GM21360 (cell line): Measurements from ENCODE around the gene TXNRD1.
"Not testable (repeated sequence)": the region's sequence is repeated elsewhere in the genome, so short reads cannot be mapped to it uniquely, and the experiment has no call there.

Experiments used
- ATAC-seq: cut with Tn5 transposase; IDR thresholded peaks from one replicate; pipeline ENCODE4 v1.9.1; 2021; ENCODE audit warnings: mild to moderate bottlenecking, moderate library complexity; ENCODE audit not compliant: unreplicated experiment

TXNRD1 gene

DNA sequence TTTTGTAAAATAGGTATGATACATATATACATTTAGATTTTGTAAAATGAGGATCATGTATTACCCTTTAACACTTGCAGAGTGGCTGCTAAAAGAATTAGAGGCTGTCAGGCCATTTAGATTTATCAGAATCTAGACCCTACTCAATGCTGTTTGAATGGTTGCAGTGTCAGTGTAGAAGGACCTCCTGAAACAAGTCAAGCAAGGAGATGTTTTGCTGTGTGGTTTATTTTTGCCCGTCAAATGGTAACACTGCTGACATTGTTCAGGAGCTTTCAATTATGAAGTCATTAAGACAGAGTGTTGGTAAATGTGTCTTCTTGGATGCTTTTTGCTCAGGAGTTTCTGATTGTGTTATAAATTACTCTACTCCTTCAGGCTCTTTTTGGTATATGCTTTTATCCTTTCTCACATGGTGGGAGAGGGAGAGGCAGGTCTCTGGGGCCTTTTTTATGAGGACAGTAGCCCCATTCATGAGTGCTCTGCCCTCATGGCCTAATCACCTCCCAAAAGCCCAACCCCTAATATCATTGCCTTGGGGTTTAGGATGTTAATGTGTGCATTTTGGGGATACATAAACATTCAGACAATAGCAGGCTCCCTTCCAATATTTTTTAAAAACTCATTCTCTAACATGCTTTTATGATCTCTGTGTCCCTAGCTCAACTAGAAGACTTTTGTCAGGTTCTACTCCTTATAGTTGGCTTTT is 104.5 kb downstream of the TXNRD1 start:
- ATAC-seq: no peak

DNA sequence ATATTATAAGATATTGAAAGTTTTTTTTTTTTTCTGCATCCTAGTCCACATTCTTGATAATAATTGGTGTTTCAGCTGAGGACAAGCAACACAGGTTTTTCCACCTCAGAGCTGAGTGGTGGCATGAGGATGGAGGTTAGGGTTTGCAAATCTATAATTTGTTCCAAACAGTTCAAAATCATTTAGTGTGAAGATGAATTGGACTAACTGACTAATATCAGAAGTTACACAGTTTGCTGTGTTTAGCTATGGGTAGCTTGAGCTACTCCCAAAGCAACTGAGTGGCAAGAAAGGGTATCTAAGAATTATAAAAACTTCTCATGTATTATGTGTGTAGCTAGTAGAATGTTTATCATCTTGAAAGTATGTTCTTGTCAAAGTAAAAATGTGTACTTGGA is 105.0 kb downstream of the TXNRD1 start:
- no peak for ATAC-seq

DNA sequence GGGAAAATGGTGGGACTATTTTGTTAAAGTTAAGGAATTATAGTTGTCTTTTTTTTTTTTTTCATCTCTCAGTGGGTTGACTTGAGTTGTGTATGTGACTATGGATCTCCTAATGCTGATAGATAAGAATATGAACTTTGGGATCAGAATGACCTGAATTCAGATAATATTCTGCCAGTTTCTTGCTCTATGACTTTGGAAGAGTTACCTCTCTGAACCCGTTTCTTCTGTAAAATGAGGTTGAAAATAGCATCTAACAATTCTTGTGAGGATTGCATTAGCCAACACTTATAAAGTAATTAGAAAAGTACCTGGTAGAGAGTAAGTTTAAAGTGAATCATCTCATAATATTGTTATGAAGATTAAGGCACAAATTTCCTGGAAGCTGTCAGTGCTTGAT is 106.4 kb downstream of the TXNRD1 start:
- ATAC-seq: no peak

DNA sequence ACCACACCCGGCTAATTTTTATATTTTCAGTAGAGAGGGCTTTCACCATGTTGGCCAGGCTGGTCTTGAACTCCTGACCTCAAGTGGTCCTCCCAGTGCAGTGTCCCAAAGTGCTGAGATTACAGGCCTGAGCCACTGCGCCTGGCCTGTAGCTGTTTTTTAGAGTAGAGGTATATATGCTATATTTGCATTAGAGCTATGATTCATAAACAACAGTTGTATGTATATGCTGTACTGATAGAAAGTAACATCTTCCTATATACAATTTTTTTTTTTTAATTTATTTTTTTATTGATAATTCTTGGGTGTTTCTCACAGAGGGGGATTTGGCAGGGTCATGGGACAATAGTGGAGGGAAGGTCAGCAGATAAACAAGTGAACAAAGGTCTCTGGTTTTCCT is 107.0 kb downstream of the TXNRD1 start:
- ATAC-seq: not testable (repeated sequence)

DNA sequence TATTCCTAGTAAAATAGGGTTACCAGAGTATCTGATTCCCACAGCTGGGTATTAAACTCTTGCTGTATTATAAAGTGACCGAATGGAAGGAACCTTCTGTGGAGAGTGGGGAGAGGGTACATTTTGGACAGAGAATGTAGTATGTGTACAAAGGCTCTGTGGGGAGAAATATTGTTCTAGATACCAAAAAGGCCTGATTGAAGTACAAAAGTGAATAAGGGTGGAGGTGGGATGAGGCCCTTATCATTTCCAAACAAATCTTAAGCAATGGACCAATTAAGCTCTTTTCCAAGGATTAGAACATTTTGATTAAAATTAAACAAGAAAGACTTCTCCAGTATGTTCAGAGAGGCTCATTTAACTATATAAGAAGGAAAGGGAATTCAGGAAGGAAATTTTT is 108.3 kb downstream of the TXNRD1 start:
- ATAC-seq: no peak

DNA sequence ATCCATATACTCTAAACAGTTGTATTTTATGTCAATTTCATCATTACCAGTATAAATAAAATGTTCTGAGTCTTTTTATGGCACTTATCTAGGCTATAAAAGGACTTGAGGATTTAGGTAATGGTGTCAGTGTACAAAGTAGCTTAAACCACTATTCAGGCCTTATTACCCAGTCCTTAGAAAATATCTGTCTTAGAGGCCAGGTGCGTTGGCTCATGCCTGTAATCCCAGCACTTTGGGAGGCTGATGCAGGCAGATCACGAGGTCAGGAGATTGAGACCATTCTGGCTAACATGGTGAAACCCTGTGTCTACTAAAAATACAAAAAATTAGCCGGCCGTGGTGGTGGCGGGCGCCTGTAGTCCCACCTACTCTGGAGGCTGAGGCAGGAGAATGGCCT is 112.7 kb downstream of the TXNRD1 start:
- not testable (repeated sequence) for ATAC-seq

DNA sequence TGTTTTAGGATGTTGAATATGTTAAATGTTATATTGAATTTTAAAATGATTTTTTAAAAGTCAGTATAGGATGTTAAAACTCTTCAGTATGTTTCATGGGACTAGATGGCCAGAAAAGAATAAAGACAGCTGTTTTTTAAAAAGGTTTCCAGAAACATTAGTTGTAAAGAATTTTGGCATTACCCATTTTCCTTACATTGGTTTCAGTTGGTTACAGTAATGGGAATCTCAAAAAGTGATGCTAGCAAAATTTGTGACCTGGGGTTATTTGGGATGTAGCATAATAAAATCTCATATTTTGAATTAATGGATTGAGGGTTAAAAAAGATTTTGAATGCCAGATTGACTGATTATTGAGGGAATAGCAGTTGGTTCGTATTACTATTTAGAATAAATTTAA is 113.2 kb downstream of the TXNRD1 start:
- no peak for ATAC-seq

DNA sequence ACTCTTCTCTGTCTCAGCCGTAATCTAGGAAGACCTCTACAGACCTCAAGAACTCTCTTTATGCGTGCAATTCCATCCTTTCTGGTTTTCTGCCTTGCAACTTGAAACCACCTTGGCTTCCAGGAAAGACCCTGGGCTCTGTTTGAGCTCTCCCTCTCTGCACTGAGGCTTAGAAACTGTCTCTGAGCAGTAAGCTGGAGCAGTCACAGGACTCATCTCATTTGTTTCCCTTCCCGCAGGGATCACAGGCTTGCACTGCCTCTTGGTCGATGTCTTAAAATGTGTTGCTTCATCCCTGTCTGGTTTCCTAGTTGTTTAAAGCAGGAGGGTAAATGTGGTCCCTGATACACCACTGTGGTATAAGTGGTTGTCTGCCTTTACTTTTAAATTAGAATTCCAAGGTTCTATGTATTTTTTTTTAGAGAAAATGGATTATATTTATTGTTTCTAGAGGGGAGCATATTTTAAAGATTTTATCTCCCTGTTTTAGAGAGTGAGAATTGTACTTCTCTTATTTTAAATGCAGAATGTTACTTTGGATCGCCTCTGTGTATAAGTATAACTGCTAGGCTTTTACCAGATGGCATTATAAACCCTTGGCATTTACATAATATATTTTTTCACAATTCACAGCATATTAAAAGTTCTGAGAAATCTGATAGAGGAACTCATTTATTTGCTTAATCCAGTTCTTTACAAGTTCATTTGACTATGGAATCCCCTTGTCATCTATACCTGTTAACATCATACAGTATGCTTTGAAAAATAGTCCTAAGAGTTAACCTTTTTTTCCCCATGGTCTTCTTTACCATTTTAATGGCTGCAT is 114.3 kb downstream of the TXNRD1 start:
- no peak for ATAC-seq

DNA sequence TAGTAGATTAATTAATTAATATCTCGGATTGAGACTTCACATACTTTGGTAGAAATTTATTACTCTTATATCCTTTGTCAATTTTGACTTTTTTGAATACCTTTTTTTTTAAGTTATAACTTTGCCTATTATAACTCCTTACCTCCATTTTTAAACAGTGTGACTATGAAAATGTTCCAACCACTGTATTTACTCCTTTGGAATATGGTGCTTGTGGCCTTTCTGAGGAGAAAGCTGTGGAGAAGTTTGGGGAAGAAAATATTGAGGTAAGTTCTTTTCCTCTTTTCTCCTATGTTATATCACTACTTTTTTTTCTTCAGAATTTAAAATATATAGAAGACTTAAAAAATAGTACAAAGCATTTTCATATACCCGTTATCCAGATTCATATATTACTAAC is 115.8 kb downstream of the TXNRD1 start:
- ATAC-seq: no peak

DNA sequence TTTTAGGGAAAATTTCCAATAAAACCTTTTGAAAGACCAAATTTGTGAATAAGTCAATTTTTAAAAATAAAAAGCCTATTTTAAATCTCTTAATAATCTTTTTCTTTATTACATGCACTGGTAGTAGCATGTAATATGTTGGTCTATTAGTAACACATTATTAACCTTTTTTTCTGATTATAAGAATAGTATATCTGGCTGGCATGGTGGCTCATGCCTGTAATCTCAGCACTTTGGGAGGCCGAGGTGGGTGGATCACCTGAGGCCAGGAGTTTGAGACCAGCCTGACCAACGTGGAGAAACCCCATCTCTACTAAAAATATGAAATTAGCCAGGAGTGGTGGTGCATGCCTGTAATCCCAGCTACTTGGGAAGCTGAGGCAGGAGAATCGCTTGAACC is 116.7 kb downstream of the TXNRD1 start:
- not testable (repeated sequence) for ATAC-seq

DNA sequence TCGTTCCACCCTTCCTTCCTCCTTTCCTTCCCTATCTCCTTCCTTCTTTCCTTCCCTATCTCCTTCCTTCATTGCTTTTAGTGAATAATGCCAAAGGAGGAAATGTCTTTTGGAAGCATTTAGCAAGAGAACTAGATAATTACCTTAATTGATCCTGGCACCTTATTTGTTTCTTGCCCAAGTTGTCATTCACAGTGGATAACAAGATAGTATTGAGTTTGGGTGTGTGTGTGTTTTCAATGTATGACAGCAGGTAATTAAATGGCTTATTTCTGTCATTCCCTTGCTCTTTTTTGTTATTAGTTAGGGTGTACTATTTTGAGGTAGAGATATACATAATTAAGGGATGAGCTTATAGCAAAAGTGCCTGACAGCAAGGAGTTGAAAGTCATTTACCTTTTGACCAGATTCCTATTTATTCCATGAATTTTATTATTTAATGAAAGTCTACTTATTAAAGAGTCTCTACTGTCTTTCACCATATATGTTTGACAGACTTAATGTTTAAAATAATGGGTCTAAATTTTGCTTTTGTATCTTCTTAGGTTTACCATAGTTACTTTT is 118.2 kb downstream of the TXNRD1 start:
- ATAC-seq: no peak

DNA sequence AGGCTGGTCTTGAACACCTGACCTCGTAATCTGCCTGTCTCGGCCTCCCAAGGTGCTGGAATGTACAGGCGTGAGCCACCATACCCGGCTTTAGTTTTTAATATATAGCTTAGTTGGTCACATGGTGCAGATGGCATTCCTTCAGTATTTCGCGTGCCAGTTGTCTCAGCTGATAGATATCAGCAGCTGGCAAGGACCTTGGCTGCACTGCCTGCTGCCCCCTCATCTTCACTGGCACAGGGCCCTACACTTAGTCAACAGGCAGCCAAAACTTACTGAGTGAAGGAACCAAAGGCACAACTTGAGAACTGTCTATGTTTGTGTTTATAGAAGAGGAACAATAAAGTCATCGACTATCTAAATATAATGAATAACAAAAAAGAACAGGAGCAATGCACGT is 119.0 kb downstream of the TXNRD1 start:
- no peak for ATAC-seq

DNA sequence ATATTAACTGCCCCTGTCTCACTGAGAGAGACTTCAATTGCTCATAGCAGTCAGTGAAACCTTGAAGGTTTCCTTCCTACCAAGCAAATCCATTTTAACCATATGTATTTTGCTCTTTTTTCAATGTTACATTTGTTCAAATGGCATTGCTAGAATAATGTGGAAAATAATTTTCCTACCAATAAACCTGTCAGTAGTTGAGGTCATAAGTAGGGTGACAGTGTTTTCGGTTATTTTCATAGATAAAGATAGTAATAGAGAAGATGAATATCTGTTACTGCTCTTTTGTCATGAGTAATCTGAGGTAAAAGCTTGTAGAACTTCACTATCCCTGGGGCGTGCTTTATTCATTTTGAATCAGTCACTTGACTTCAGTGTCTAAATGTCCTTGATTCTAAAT is 120.5 kb downstream of the TXNRD1 start:
- ATAC-seq: no peak

DNA sequence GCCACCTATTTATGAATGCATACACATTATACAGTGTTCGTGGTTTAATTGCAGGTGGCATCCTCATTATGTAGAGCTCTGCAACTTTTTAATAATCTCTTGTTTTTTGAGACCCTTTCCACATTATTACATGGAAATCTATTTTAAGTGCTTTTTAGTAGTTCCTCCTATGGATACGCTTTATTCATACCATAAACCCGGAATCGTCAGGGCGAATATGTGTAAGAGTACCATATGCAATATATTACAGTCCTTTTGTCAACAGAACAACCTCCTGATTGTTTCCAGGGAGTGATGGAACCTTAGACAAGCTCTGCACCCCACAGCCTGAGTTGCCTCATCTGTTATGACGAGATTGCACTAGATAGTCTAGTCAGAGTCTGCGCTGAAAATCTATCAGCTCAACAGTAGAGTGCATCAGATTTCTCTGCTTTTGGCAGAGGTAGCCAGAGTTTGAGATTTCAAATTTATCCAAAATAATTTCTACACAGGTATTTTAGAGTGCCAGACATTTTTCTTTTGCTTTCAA is 121.5 kb downstream of the TXNRD1 start:
- no peak for ATAC-seq

DNA sequence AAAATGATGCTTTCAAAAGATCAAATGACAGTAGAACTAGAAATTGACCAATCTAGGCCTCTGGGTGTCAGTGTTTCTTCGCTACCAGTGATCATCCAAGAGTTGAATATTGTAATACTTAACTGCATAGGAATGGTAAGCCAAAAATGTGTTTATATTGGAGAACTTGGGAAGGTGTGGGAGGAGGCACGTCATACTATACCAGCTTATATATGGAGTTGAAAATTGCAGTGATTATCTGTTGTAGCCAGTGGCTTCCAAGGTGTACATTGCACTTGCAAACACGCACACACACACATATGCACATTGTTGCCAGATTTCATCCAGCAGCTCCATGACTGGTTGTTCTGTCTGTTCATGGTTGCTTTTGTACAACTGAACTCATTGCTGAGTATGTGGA is 124.1 kb downstream of the TXNRD1 start:
- ATAC-seq: no peak

DNA sequence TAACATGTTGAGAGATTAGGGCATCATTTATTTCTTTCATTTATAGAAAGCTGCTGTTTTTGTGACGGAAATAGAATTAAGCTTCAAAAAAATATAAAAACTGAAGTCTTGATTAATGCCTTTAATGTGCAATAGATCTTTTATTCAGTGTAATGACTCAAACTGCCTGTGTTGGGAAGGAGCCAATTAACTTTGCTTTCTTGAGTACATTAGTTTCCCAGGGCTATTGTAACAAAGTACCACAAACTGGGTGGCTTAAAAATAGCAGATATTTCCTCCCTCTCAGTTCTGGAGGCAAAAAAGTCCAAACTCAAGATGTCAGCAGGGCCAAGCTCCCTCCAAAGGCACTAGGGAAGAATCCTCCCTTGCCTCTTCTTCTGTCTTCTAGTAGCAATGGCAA is 124.6 kb downstream of the TXNRD1 start:
- ATAC-seq: no peak

DNA sequence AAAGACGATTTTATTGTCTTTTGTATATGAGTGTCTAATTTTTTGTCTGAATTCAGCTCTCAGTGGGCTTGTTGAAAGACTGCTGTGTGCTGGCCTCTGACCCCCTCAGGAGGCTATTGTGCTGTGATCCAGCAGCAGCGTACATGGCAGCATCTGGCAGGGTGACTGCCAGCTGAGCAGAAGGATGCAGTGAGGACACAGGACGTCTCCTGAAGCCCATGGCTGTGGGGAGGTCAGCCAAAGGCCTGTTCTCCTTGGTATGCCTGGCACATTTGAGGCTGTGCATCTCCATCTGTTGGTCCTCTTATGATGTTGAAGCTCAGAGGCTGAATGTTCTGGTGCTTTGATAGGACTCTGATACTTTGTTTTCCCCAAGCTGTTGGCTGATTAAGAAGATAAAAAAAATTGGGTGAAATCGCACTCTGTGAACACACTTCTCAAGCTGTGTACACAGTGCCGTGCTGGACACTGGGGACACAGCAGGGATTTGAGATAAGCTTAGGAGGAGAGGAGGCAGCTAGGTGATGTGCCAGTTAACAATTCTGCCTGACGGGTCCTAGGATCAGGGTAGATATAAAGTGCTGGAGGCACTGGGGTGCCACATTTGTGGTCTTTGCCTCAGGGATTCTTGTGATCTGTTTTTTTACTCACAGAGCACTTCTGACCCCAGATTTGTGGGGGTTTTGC is 125.5 kb downstream of the TXNRD1 start:
- ATAC-seq: no peak

DNA sequence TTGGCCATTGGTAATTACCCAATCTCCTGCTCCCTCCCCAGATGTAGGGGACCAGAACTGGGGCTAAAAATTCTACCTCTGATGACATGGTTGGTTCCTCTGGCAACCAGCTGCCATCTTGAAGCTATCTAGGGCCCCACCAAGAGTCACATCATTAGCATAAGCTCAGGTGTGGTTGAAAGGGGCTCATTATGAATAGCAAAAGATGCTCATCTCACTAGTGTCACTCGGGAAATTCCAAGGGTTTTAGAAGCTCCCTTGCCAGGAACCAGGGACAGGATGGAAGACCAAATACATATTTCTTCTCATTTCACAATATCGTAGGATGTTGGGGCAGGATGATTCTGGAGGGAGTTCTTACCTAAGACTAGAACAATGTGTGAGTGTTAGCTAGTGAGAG is 126.6 kb downstream of the TXNRD1 start:
- ATAC-seq: no peak

DNA sequence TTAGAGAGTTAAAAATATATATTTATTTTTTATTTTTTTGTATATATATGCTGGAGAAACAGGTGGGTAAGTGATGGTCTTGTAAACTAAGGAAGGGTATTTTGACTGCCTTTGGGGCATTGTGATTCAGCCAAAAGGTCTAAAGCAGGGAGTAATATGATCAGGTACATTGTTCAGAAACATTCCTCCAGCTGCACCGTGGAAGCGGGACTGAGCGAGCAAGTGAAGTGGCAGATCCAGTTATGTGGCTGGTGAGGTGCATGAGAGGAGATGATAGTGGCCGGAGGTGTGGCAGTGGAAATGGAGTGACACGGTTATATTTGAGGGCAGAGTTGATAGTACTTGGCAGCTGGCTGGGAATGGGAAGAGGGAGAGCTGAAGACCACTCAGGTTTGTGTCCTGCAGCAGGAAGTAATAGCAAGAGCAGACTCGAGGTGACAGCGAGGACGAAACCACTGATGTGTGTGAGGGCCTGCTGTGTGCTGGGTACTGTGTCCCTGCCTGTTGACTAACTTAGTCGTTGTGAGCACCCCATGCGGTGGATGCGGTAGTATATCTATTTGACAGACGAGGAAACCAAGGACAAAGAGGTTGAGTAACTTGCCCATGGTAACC is 127.2 kb downstream of the TXNRD1 start:
- ATAC-seq: no peak

DNA sequence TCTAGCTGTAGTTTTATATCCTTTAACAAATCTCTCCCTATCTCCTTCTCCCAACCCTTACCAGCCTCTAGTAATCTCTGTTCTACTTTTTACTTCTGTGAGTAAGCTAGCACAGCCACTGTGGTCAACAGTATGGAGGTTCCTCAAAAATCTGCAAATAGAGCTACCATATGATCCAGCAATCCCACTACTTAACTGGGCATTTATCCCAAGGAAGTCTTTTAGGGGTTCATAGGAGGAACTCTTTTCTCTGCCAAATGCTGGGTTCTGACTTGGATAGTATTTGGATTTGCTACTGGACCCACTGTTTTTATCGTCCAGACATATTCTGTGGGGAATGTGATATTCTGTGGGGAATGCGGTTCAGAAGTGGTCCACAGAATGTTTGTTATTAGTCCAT is 129.1 kb downstream of the TXNRD1 start:
- no peak for ATAC-seq
